ENCODE data around the gene C1S. TPM values are rescaled to one million over a fixed set of nuclear protein-coding genes. Genes with fewer than 3 reads are reported as not detected.

The C1S gene
- total RNA-seq, 1 experiment from 2014 or later, result 32.4 TPM

- Histone ChIP-seq H3F3A (ENCODE audit: insufficient read depth, low read depth) (peaks cover 27% of the 10 kb centered on the region), H2AFZ (no peak overlapping the region), H3K36me3 (ENCODE audit: low read depth) (peaks cover 19% of the 10 kb centered on the region), H3K9me2 (ENCODE audit: insufficient read depth) (no peaks in the 10 kb centered on the region), H3K4me3 (peak overlapping the region; percentile 79), H3K4me2 (peak overlapping the region; percentile 84), H3K27me3 (ENCODE audit: insufficient read depth, low read depth) (no peaks in the 10 kb centered on the region), H3K27ac (no peak overlapping the region), H3K79me2 (ENCODE audit: low read depth) (peaks cover 39% of the 10 kb centered on the region), H3K4me1 (replicated peaks; ENCODE audit: insufficient read depth) (peaks cover 28% of the 10 kb centered on the region), H4K20me1 (ENCODE audit: insufficient read depth) (peaks cover 8% of the 10 kb centered on the region; the same call in 1 of the 2 replicates), H3K9me3 (ENCODE audit: insufficient read depth, low read depth) (peaks cover 11% of the 10 kb centered on the region)
- CTCF ChIA-PET, result interaction anchor here (0.5 to 2.7 kb wide), 4 partner anchors 165 to 503 kb away, joined by 3 to 15 read pairs (median 4); partner anchors contain the start of genes C12orf57 and RNU7-1
- TF ChIP-seq EZH2 (IDR thresholded peaks at IDR 0.05; ENCODE audit: low read depth) (no peak), CTCF (conservative IDR thresholded peaks at IDR 0.05) (no peak)
- TSS peak; percentile 66 for BruUV-seq (replicated peaks)
- POLR2A ChIA-PET (ENCODE audit: unreplicated experiment), result interaction anchor here (0.6 to 2.3 kb wide), 2 partner anchors 17 to 166 kb away, joined by 6 to 27 read pairs; partner anchors contain the start of genes C12orf57 and RNU7-1
- no peak for DNase-seq
- intact Hi-C loops (cut with micrococcal nuclease; ENCODE audit: unreplicated experiment), result loop anchor here (1.0 to 2.0 kb wide), 3 partner anchors 17 to 241 kb away; partner anchors contain the start of genes C12orf57 and C1R
Observed at GRCh38 chr12:7109572-7109920, 49.0 kb downstream of the C1S start.

- peaks cover 14% of the 10 kb centered on the region for H3K36me3 ChIP-seq (ENCODE audit: low read depth)
- H3K4me1 ChIP-seq (replicated peaks; ENCODE audit: insufficient read depth), result peaks cover 27% of the 10 kb centered on the region
- H3K9me3 ChIP-seq (ENCODE audit: insufficient read depth, low read depth), result peaks cover 8% of the 10 kb centered on the region
- H3K4me3 ChIP-seq, result no peak overlapping the region
- H3K4me2 ChIP-seq, result no peak overlapping the region
- no peaks in the 10 kb centered on the region for H3K9me2 ChIP-seq (ENCODE audit: insufficient read depth)
- H3F3A ChIP-seq (ENCODE audit: insufficient read depth, low read depth), result peaks cover 27% of the 10 kb centered on the region
- CTCF ChIA-PET, result interaction anchor here (1.4 to 1.5 kb wide), 2 partner anchors 50 to 185 kb away, joined by 4 to 9 read pairs; partner anchors contain the start of gene C1S
- no peaks in the 10 kb centered on the region for H3K27me3 ChIP-seq (ENCODE audit: insufficient read depth, low read depth)
- no TSS peak for BruUV-seq (replicated peaks)
- H3K27ac ChIP-seq, result no peak overlapping the region
- intact Hi-C loops (cut with micrococcal nuclease; ENCODE audit: unreplicated experiment), result no loop called here
- TF ChIP-seq EZH2 (IDR thresholded peaks at IDR 0.05; ENCODE audit: low read depth) (no peak), CTCF (conservative IDR thresholded peaks at IDR 0.05) (no peak)
- peaks cover 35% of the 10 kb centered on the region for H3K79me2 ChIP-seq (ENCODE audit: low read depth)
- peaks cover 8% of the 10 kb centered on the region; the same call in 1 of the 2 replicates for H4K20me1 ChIP-seq (ENCODE audit: insufficient read depth)
- DNase-seq, result no peak
- POLR2A ChIA-PET (ENCODE audit: unreplicated experiment), result interaction anchor here (0.5 kb wide), 1 partner anchor 167 kb away, joined by 14 read pairs; the partner anchor contains the start of genes C12orf57 and RNU7-1
- no peak overlapping the region for H2AFZ ChIP-seq
Observed at GRCh38 chr12:7110661-7111060, 50.1 kb downstream of the C1S start.

- Histone ChIP-seq H3K9me2 (ENCODE audit: insufficient read depth) (no peaks in the 10 kb centered on the region), H3K4me3 (no peak overlapping the region), H3K36me3 (ENCODE audit: low read depth) (peaks cover 7% of the 10 kb centered on the region), H3K4me2 (no peak overlapping the region), H2AFZ (no peak overlapping the region), H3K79me2 (ENCODE audit: low read depth) (peaks cover 21% of the 10 kb centered on the region), H3K27me3 (ENCODE audit: insufficient read depth, low read depth) (no peaks in the 10 kb centered on the region), H3K4me1 (replicated peaks; ENCODE audit: insufficient read depth) (peaks cover 14% of the 10 kb centered on the region), H3K27ac (no peak overlapping the region), H3F3A (ENCODE audit: insufficient read depth, low read depth) (peaks cover 18% of the 10 kb centered on the region; the same call in 1 of the 2 replicates), H3K9me3 (ENCODE audit: insufficient read depth, low read depth) (no peaks in the 10 kb centered on the region), H4K20me1 (ENCODE audit: insufficient read depth) (peaks cover 8% of the 10 kb centered on the region; the same call in 1 of the 2 replicates)
- BruUV-seq (replicated peaks), result no TSS peak
- no peak for DNase-seq
- ChIA-PET POLR2A (ENCODE audit: unreplicated experiment) (no interaction called here), CTCF (interaction anchor here (0.6 to 1.5 kb wide), 4 partner anchors 44 to 187 kb away, joined by 3 to 9 read pairs (median 4); partner anchors contain the start of gene C1S)
- TF ChIP-seq EZH2 (IDR thresholded peaks at IDR 0.05; ENCODE audit: low read depth) (no peak), CTCF (conservative IDR thresholded peaks at IDR 0.05) (no peak)
- intact Hi-C loops (cut with micrococcal nuclease; ENCODE audit: unreplicated experiment), result no loop called here
Observed at GRCh38 chr12:7112041-7112440, 51.5 kb downstream of the C1S start.
